Body of pancreas (tissue), 4 donors: ENCODE data around the gene UST.

Experiments used
- POLR2A ChIP-seq, 3 donors: fragments of 450-650 bp; IDR thresholded peaks; one replicate each; pipeline ENCODE4 v1.6.1; 2016; ENCODE audit warnings: antibody characterized with exemption in 3 of 3, mild to moderate bottlenecking in 2 of 3
- TF ChIP-seq, protein P1 (sequence below), 7 experiments: fragments of 450-650 bp in 4 of 7; fragments of 200-600 bp in 3 of 7; sonication (generic) in 3 of 7; IDR thresholded peaks; one replicate each; pipeline ENCODE4 v1.5.1; 2016 to 2019; ENCODE audit warnings: antibody characterized with exemption in 7 of 7

DNA sequence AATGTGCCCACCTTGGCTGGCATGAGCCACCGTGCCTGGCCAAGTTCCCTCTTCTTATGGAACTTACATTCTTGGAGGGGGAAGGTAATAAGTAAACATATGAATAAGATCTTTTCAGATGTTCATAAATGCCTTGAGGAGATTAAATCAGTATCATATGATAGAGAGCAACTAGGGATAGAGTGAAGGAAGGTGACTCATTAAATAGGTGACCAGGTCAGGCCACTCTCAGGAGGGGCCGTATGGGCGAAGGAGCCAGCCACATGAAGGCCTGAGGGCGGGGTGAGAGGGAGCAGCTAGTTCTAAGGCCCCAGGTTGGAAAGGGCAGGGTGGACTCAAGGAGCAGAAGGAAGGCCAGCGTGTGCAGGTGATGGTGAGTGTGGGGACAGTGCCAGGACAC lies 91.1 kb downstream of the UST start:
- TF ChIP-seq, protein P1, sequence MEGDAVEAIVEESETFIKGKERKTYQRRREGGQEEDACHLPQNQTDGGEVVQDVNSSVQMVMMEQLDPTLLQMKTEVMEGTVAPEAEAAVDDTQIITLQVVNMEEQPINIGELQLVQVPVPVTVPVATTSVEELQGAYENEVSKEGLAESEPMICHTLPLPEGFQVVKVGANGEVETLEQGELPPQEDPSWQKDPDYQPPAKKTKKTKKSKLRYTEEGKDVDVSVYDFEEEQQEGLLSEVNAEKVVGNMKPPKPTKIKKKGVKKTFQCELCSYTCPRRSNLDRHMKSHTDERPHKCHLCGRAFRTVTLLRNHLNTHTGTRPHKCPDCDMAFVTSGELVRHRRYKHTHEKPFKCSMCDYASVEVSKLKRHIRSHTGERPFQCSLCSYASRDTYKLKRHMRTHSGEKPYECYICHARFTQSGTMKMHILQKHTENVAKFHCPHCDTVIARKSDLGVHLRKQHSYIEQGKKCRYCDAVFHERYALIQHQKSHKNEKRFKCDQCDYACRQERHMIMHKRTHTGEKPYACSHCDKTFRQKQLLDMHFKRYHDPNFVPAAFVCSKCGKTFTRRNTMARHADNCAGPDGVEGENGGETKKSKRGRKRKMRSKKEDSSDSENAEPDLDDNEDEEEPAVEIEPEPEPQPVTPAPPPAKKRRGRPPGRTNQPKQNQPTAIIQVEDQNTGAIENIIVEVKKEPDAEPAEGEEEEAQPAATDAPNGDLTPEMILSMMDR (IDR thresholded peaks at IDR 0.05): no peak
- TF ChIP-seq POLR2A (IDR thresholded peaks at IDR 0.05): no peak
